AG08396 (cell line): Measurements from ENCODE around the gene MGAT5.
A peak's percentile ranks its signal among the peaks of the same experiment; 100 is the strongest.

ENCODE experiments used
- DNase-seq: peaks from one replicate; pipeline ENCODE4 v3.0.0; 2012; ENCODE audit warnings: low spot score, mixed read lengths

Gene MGAT5

DNA sequence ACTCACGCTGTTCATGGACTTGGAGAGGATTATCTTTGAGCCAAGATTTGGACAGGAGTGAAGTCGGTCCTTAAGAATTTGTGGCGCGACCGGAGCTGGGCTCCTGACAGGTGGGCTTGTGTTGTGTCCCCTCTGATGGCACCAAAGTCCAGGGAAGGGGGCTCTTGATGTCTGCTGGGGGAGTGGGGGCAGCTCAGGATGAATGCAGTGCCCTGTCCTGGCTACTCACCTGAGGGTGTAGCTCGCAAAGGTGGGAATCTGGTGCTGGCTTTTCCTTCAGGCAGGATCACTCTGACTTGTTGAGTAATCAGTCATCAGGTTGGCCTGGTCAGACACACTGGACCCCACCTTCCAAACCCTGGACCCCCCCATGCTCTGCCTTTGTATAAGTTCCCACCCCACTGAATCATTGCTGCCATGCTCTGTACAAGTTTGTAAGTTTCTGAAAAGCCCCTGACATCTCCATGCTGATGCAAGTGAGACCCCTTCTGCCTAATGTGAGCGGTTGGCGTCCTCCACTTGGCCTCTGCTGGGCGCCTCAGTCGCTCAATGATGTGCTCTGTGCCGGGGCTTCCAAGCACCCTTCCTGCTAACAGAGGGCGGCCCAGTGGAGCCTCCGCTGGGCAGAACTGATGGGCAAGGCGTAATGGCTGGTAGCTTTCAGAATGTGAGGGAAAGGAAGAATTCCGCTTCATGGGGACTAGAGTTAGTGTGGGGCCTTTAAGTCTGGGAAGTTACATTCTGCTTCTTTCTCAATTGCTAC is 196.1 kb downstream of the MGAT5 start:
- no peak for DNase-seq

DNA sequence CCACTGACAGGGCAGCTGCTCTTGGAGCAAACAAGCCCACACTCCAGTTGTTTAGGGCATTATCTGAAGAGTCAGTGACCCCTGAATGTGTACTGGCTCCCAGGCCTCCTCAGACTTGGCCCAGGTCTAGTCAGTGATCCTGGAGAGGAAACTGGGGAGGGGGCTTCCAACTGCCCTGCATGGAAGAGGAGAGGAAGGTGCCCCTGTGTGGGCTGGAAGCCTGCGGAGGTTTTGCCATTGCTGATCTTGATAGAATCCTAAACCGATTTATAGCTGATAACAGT is 197.4 kb downstream of the MGAT5 start:
- DNase-seq, result no peak

DNA sequence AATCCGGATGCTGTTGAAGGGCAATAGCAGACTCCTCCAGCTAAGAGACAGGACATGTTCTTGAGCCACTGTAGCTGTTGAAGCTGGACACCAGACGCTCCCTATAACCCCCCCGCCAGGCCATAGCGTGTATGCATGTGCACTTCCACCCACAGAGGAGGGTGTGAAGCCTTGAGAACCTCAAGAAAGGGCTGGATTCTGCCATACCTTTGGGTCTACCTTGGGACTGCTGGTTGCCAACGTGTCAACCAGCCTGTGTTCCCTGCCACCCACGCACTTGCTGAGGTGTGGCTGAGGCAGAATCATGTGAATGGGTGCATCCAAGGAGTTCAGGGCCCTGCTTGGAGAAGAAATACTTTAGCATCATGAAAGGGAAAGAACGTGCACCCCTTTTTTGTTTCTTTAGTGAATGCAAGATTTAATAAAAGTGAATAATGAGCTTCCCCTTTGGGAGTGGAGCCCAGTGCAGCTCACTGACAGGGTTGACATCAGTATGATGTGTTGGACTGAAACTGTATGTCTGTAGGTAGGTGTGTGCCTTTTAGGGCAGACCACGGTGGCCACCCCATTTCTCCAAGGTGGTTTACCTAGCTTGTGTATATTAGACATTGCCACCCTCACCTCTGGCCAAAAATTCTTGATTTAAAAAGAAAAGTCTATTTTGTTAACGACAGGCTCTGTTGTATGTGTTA is 198.3 kb downstream of the MGAT5 start:
- DNase-seq, result no peak

DNA sequence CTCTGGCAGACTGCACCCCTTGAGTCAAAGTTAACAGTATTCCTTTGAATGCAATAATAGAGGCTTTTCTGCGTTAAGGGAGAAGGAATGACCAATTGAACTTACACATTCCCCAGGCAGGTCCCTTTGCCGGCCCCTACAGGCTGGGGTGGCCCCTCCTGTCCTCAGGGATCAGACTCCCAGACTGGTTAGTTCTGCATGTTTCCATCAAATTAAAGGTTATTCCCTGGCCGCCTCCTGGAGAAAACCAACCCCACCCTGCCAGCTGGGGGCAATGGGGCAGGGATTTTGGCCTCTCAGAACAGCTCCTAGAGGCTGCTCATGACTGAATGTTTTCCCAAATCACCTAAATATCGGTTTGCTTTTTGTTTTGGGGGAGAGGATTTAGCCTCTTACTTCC is 199.6 kb downstream of the MGAT5 start:
- DNase-seq, result no peak

DNA sequence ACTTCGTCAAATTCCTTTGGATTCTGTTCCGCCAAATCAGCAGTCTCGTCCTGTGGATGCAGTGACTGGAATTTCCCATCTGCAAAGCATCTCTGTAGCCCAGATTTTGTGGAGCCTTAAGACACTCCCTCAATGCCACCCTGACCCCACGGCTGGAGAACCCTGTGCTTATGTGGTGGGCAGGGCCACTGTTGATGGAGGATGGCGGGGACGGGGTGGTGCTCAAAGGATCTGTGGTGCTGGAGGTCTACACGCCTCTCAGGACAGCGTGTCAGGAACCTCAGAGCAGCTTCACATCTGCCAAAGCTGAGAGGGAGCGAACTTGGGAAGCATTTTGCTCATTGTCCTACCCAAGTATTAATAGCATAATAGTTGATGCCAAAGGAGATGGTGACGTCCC is 200.1 kb downstream of the MGAT5 start:
- no peak for DNase-seq

DNA sequence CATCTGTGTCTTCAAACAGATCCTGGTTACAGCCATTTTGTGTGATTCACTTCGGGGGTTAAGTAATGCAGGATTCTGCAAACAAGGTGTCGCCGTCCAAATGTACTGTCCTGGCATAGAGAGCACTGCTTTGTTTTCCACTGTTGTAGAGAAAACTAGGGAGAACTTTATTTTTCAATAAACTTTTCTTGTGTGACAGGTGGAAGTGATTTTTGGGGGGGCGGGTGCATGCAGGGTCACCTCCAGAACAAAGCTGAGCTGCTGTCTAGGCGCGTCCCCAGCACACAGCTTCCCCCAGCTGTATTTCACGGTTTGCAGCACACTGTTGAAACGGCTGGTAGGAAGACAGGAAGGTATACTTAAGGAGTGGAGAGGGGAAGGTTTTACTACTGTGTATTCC is 200.6 kb downstream of the MGAT5 start:
- no peak for DNase-seq

DNA sequence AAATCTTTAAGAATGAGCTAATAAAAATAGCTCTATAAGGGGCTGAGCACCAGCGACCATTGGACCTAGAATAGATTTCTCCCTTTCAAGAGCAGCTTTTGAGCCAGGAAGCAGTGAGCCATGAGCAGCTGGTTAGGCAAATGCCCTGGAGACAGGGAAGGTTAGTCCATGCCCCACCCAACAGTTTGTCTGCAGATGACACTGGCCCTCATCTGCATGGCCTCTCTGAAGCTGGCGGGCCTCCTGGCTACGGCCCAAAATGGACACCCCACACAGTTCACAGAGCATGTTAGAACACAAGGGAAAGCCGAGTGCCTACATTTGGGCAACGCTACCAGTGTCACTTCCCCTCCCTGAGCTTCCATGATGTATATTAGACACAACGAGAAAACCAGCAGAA is 201.1 kb downstream of the MGAT5 start:
- DNase-seq, result no peak

DNA sequence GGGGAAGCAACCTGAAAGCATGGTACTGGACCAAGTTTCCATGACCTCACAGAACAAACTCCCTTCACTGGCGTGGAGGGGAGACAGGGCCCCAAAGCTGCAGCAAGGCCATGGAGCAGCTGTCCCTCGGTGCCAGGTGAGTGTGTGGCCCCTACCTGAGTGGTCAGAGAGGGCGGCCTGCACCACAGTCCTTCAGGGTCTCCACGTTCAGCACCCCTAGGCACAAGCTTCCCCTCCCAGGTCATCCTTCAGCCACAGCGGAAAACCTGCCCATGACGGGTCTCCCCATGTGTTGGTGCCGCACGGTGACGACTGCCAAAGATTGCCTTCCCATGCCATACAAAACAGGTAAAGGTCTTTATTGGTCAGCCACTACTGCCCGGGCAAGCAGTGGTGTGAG is 201.6 kb downstream of the MGAT5 start:
- DNase-seq, result no peak

DNA sequence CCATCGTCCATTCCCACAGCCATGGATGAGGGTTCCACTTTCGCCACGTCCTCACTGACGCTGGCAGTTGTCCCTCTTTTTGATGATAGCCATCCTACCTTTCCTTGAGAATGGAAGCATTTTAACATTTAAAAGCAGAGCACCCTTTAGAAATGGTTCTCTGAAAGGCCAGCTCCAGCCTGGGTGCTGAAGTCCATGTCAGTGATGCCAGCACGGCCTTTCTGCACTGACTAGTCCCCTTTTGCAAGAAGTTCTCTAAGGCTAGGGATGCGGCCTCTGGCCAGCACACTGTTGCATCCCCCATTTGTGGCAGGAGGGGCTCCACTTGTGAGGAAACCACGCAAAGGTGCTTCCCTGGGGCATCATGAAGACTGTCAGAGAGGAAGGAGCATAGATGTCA is 203.5 kb downstream of the MGAT5 start:
- no peak for DNase-seq

DNA sequence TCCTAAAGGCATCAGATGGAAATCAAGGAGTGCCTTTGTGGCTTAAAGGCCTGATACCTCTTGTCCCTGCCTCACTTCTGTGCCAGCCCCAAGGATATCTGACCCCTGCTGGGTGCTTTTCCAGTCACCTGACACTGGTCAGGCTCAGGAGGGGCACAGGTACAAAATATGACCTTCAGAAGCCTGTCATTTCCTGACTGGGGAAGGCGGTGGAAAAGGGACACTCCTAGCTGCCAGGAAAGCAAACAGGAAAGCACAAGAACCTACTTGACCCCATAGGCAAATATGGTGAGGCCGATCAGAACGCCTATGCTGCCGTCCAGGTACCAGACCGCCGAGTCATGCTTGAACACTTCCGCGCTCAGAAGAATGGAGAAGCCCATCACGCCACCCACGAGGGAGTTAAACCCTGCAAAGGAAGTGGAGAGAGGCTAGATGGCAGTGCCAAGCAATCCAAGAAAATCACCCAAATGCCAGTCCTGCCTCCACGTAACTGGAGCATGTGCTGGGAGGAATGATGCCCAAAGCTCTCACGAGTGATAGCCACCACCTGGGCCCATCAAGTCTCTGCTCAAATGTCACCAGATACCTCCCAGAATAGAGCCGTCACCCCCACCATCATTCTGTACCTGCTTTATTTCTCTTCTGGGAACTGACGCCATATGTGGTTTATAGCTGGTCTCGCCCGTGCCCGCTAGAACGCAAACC is 204.0 kb downstream of the MGAT5 start:
- no peak for DNase-seq

DNA sequence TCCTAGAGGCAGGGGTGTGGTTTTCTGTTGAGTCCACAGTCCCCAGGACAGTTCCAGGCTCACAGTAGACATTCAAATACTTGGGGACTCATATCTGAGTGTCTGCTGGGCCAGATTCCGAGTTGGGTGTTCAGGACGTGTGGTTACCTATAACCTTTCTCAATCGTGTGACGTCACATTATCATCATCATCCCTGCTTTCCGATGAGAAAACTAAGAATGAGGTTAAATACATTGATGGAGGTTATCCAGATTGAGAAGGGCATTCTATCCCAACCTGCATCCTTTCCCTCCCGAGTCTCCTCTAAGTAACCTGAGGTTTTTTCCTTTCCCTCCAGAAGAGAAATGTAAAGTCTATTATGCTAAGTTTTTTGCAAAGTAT is 204.6 kb downstream of the MGAT5 start:
- DNase-seq, result no peak

DNA sequence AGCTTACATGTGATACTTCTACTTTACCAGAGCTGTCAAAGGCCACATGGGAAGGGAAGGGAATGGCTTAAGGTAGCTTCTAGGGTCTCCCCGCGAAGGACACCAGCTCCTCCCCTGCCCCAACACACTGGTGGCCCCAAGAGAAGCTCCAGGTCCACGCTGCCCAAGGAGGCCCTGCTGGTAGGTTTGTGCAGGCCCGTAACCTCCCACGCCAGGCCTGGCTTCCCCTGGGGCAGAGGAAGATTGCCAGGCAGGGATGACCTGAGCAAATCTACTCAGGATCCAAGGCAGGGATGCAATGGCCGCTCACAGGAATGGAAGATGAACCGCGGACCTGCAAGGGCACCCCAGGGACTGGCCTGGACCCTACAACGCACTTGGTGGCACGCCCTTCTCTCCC is 205.1 kb downstream of the MGAT5 start:
- DNase-seq, result no peak

DNA sequence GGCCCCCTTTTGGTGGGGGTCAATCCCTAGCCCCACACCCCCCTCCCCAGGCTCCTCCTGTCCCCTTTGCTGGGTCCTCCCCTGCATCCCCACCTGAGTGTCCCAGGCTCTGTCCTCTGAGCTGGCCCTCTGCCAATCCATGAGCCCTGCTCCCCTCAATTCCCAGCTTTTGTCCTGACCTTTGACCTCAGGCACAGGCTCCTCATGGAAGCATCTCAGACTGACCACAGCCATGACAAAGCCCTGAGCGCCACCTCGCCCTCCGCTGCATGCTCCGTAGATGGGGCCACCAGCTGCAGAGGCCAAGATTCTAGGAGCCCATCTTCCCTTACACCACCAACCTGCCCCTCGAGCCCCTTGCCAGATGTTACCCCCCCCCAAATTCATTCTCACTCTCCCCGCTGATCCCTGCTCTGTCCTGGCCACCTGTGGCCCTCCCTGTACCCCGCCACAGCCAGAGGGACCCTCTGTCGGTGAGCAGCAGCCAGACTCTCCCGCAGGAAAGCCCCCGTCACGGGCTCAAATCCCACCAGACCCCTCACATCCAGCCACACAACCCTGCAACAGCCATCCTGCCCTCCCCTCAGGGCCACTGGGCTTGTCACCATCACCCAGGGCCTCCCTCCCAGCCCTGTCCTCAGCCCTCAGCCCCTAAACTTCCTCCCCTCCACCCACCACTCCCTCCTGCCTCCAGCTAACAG is 206.0 kb downstream of the MGAT5 start:
- no peak for DNase-seq

DNA sequence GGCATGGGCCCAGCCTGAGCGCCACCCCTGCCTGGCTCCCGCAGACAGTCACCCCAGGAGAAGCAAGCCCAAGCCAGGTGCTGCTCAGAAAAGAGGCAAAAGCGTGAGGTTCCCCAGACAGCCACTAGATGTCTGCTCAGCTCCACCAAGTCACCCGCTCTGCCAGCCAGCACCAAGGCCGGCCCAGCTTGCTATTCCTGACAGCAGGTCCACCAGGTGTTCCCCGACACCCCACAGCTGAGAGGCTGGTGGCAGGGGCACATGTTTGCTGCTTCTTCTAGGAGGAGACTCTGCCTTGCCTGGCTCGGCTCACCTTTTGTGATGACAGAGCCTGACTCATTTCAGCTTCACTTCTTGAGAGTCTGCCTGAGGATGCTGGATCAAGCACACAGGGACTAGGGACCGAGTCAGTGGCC is 206.7 kb downstream of the MGAT5 start:
- peak; percentile 65 for DNase-seq

DNA sequence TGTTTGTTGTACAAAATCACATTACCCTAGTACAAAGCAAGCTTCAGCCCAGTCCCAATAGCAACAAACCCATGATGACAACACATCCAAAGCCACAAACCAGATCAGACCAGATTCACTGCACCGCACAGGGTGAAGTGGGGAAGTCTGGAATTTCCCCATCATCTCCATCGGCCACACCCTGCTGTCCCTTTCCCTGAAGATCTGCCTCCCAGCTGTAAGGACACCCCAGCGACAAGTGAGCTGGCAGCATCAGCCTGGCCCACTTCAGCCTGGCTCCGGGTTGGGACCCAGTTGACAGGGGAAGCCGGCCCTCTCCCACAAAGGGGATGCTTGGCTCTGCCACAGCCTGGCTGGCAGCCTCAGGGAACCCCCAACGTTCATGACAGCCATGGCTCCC is 207.6 kb downstream of the MGAT5 start:
- DNase-seq, result peak; percentile 36

DNA sequence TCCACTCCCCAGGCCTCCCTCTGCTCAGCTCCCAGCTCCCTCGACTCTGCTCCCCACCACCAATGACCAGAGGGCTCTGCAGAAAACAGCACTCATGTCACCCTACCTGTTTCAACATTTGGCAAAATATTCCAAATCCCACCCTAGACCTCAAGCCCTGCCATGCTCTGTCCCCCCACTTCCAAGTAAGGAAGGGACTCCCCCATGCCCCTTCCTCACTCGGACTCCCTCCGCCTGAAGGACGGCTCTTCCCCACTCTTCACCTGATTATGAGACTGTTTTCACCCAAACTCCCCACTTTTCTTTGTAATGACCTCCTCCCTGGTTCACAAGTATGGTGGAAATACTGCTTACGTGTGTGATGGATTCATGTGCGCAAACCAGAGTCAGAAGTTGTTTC is 208.4 kb downstream of the MGAT5 start:
- no peak for DNase-seq

DNA sequence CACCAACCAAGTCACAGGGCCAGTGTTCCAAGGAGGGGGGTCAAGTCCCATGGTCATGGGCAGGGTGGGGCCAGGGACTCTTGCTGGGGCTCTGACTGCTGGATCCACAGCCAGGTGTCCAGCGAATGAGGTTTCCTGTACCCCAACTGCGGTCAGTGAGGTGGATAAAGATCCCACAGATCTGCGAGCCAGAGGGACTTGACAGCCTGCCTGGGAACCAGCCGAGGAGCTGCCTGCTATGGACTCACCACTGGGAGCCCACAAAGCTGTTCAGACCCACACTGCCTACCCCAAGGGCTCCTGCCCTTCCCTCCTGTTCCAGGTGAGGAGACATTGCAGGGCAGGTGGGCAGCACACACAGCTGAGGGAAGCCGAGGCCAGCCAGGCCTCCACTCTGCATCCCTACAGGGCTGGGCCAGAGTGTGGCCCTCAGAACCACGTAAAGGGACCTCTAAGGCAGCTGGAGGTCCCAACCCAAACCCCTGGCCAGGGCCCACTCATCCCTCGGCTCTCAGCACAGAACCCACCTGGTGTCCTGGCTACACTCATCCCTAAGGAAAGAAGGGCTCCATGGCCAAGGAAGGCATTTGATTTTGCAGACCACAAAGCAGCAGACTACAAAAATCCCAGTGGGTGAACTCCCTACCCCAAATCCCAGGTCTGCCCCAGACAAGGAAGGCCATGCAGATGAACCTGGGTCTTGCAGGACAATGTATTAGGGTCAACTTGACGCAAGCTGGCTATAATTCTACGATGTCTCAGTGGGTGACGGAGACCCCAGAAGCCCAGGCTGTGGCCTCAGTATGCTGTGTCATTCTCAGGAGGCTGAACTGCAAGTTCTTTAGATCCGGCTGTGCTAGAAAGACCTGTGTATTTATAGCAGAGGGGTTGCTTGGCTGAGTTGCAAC is 209.2 kb downstream of the MGAT5 start:
- no peak for DNase-seq

DNA sequence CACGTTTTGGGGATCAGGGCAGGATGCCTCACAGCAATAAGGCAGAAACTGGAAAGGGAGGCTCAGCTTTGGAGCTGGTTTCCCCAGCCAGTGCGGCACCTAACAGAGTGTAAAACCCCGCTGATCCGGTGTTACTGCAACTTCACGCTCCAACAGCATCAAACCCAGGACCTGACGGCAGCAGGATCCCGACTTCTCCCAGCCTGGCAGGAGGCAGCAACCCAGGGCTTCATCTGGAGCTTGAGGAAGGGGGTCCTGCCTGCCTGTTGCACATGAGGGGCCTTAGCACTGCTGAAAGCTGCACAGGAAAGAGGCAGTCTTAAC is 209.8 kb downstream of the MGAT5 start:
- no peak for DNase-seq

DNA sequence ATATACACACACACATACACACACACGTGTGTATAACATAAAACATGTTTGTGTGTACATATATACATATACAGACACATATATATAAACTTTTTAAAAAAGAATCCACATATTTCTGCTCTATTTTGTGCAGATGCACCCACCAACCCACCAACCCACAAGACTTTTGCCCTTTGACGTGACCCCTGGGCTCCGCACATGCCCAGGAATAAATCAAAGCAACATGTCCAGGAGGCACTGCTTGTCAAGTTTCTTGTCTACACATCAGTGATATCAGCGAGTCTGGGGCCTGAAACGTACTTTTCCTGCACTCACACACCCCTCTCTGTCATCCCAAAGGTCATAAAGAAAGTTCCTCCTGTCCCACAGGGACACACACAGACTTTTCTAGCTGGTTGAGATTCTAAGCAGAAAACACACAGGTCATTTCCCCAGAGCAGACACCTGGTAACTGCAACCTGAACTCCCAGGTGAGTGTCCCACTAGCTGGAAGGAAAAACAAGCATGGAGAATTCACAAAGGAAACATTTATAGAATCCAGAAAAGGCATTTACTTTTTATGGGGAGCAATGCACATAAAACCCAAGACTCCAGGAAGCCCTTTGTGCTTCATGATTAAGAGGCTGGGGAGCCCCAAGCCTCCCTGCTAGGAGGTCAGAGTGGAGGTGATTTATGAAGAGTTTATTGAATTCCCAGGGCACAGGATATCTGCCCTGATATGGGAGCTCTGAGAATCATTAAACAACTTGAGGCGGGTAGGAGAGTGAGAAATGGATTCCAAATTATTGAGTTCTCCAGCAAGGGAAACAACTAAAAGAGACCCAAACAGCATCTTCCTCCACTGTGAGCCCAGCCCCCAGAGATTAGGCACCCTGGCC is 211.6 kb downstream of the MGAT5 start:
- DNase-seq, result no peak

DNA sequence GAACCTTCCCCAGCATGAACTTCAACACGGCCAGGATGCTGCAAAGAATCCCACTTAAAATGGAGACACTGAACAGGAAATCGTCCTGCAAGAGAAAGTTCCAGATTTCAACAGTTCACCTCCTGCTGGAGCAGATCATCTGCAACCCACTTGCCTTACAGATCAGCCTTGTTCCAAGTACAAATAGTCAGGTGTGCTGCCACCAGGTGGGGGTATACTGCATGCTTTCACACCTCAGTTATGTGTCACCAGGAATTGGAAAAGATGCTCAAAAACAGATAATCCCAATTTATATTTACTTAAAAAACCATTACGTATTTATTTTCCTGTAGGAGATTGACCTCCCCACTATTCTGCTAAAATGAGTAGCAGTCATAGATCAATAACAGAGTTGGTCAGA is 212.3 kb downstream of the MGAT5 start:
- DNase-seq, result no peak

DNA sequence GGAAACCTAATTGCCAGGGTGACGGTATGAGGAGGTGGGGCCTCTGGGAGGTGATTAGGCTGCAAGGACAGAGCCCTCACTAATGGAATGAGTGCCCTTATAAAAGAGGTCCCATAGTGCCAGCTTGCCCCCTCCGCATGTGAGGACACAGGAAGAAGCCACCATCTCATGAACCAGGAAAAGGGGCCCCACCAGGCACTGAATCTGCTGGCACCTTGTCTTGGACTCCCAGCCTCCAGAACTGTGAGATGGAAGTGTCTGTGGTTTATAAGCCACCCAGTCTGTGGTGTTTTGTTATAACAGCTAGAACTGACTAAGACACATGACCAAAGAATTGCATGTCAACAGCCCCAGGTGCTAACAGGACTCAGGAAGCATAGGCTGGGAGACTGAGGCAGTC is 214.3 kb downstream of the MGAT5 start:
- DNase-seq, result no peak
